A549 treated with dexamethasone at 1 μM for 4 hours (cell line): ENCODE results near the gene NT5C1B. TPM values are rescaled to one million over a fixed set of nuclear protein-coding genes. Genes with fewer than 3 reads are reported as not detected.

Source experiments
- total RNA-seq: library from RNA; stranded (reverse); fragments of 200-300 nt; extraction: Qiagen RNA extraction; gene quantifications from 5 replicates; pipeline ENCODE4 v1.2.3, GENCODE V29; 2022

The NT5C1B gene
- total RNA-seq = not detected in 5 replicates

GRCh38 chr2:18589354-18589753 lies at the start of gene NT5C1B:
NT5C1B (minus strand) TSS chr2:18589569; CDS start chr2:18589468, 101 bp downstream.

GRCh38 chr2:18560031-18560796 lies 29.2 kb downstream of the NT5C1B start, which contains the start of gene RDH14:
RDH14 (minus strand) TSS chr2:18560653; CDS start chr2:18560572, 81 bp downstream.

Other genes starting within 250 kb of the NT5C1B start
- gene RDH14, start 28.9 kb downstream of the NT5C1B start, total RNA-seq = 38.3 to 44.3 TPM (median 43.1 TPM) in 5 replicates